Superior temporal gyrus (tissue), 1 donor: ENCODE results near the gene MYPN.
"Not testable (repeated sequence)": the region's sequence is repeated elsewhere in the genome, so short reads cannot be mapped to it uniquely, and the experiment has no call there.

ENCODE experiments used
- DNase-seq: peaks from one replicate; pipeline ENCODE4 v3.0.0-alpha.2; 2016; ENCODE audit errors: extremely low spot score

MYPN gene

GRCh38 chr10:68109331-68109730 is at the start of gene MYPN:
Gene MYPN (plus strand): TSS chr10:68109488. CDS start chr10:68121439, 11,951 bp downstream.
- no peak for DNase-seq

GRCh38 chr10:68067029-68067428 is 42.3 kb upstream of the MYPN start:
- no peak for DNase-seq

GRCh38 chr10:68067508-68067907 is 41.8 kb upstream of the MYPN start:
- no peak for DNase-seq

GRCh38 chr10:68073631-68074030 is 35.7 kb upstream of the MYPN start:
- DNase-seq = no peak

- peak; percentile 55 for DNase-seq
Observed at GRCh38 chr10:68074031-68074774, 35.1 kb upstream of the MYPN start.

GRCh38 chr10:68074775-68075549 is 34.3 kb upstream of the MYPN start, which contains the start of gene HERC4:
Gene HERC4 (minus strand): TSS chr10:68075283. CDS start chr10:68073108, 2,175 bp downstream.
- DNase-seq = peak; percentile 87

- no peak for DNase-seq
Observed at GRCh38 chr10:68075550-68076004, 33.7 kb upstream of the MYPN start.

GRCh38 chr10:68076081-68076480 is 33.2 kb upstream of the MYPN start:
- DNase-seq = not testable (repeated sequence)

GRCh38 chr10:68077026-68077425 is 32.3 kb upstream of the MYPN start:
- DNase-seq = no peak

- DNase-seq = no peak
Observed at GRCh38 chr10:68079434-68079833, 29.9 kb upstream of the MYPN start.

- DNase-seq = no peak
Observed at GRCh38 chr10:68080853-68081431, 28.3 kb upstream of the MYPN start.

GRCh38 chr10:68081916-68082315 is 27.4 kb upstream of the MYPN start:
- no peak for DNase-seq

- peak; percentile 68 for DNase-seq
Observed at GRCh38 chr10:68082872-68083271, 26.4 kb upstream of the MYPN start.

- peak; percentile 64 for DNase-seq
Observed at GRCh38 chr10:68083953-68084352, 25.3 kb upstream of the MYPN start.

- DNase-seq = no peak
Observed at GRCh38 chr10:68084469-68084868, 24.8 kb upstream of the MYPN start.

GRCh38 chr10:68086011-68086410 is 23.3 kb upstream of the MYPN start:
- DNase-seq = no peak

- no peak for DNase-seq
Observed at GRCh38 chr10:68086910-68087684, 22.2 kb upstream of the MYPN start.

- DNase-seq = no peak
Observed at GRCh38 chr10:68087685-68088401, 21.4 kb upstream of the MYPN start.

- DNase-seq = no peak
Observed at GRCh38 chr10:68088740-68089139, 20.5 kb upstream of the MYPN start.

GRCh38 chr10:68090586-68090985 is 18.7 kb upstream of the MYPN start:
- DNase-seq = no peak

- DNase-seq = no peak
Observed at GRCh38 chr10:68092512-68092911, 16.8 kb upstream of the MYPN start.
